MM.1S (cell line): ENCODE measurements around the gene PES1.

Experiments used
- CTCF ChIP-seq: fragments of 300-600 bp; sonication (generic); IDR thresholded peaks from 2 replicates; pipeline ENCODE4 v1.5.1; 2016; ENCODE audit warnings: antibody characterized with exemption, low read length, mixed read lengths
- EZH2 ChIP-seq: fragments of 300-600 bp; sonication (generic); optimal IDR thresholded peaks from 2 replicates; pipeline ENCODE3; 2017; ENCODE audit warnings: low read depth, mild to moderate bottlenecking, antibody characterized with exemption, low read length, mixed read lengths
- EZH2phosphoT487 ChIP-seq: fragments of 300-600 bp; sonication (generic); IDR thresholded peaks from 2 replicates; pipeline ENCODE4 v1.6.1; 2018; ENCODE audit warnings: antibody characterized with exemption, low read length

- TF ChIP-seq CTCF (no peak), EZH2phosphoT487 (no peak), EZH2 (no peak)
Measured at GRCh38 chr22:30537083-30537731, 54.5 kb downstream of the PES1 start.
